GM18507 (cell line): ENCODE data around the gene SLC9A8.
"Not testable (repeated sequence)": the region's sequence is repeated elsewhere in the genome, so short reads cannot be mapped to it uniquely, and the experiment has no call there.

Source experiments
- DNase-seq: peaks from one replicate; pipeline ENCODE4 v3.0.0; 2011; ENCODE audit warnings: low read depth; ENCODE audit not compliant: insufficient read length; ENCODE audit errors: extremely low spot score
- FAIRE-seq: peaks from 2 replicates; lab custom pipeline; 2011; peaks lifted over from hg19 to GRCh38; lab: Jason Lieb, UNC

Gene SLC9A8

GRCh38 chr20:49812507-49813304 is at the start of gene SLC9A8:
Gene SLC9A8 (plus strand): TSS chr20:49812828. CDS start chr20:49812923, 95 bp downstream.
- peak; percentile 71 for DNase-seq
- FAIRE-seq = peak; percentile 83

- FAIRE-seq (no peak), DNase-seq (no peak)
Observed at GRCh38 chr20:49762940-49763766, 49.5 kb upstream of the SLC9A8 start.

GRCh38 chr20:49765413-49765736 is 47.3 kb upstream of the SLC9A8 start:
- FAIRE-seq = no peak
- DNase-seq = no peak

- DNase-seq = no peak
- FAIRE-seq = no peak
Observed at GRCh38 chr20:49765846-49766541, 46.6 kb upstream of the SLC9A8 start.

GRCh38 chr20:49766979-49767521 is 45.6 kb upstream of the SLC9A8 start:
- FAIRE-seq = no peak
- DNase-seq = no peak

GRCh38 chr20:49768204-49769047 is 44.2 kb upstream of the SLC9A8 start:
- FAIRE-seq (no peak), DNase-seq (no peak)

GRCh38 chr20:49769048-49769581 is 43.5 kb upstream of the SLC9A8 start:
- FAIRE-seq = no peak

GRCh38 chr20:49770634-49771033 is 42.0 kb upstream of the SLC9A8 start:
- DNase-seq (no peak), FAIRE-seq (no peak)

More at GRCh38 chr20:49769048-49769581, 43.5 kb upstream of the SLC9A8 start:
- DNase-seq = no peak

- DNase-seq, FAIRE-seq: not testable (repeated sequence)
Observed at GRCh38 chr20:49774213-49774612, 38.4 kb upstream of the SLC9A8 start.

- DNase-seq = no peak
Observed at GRCh38 chr20:49775229-49775693, 37.4 kb upstream of the SLC9A8 start.

GRCh38 chr20:49779972-49780371 is 32.7 kb upstream of the SLC9A8 start:
- FAIRE-seq (no peak), DNase-seq (no peak)

More at GRCh38 chr20:49775229-49775693, 37.4 kb upstream of the SLC9A8 start:
- no peak for FAIRE-seq

- FAIRE-seq (no peak), DNase-seq (no peak)
Observed at GRCh38 chr20:49781676-49782075, 31.0 kb upstream of the SLC9A8 start.

GRCh38 chr20:49782439-49782838 is 30.2 kb upstream of the SLC9A8 start:
- FAIRE-seq, DNase-seq: not testable (repeated sequence)

- FAIRE-seq, DNase-seq: not testable (repeated sequence)
Observed at GRCh38 chr20:49783021-49783995, 29.3 kb upstream of the SLC9A8 start.

- no peak for FAIRE-seq
- DNase-seq = no peak
Observed at GRCh38 chr20:49784291-49784690, 28.3 kb upstream of the SLC9A8 start.

GRCh38 chr20:49785149-49785851 is 27.3 kb upstream of the SLC9A8 start:
- DNase-seq (no peak), FAIRE-seq (no peak)

- FAIRE-seq (peak; percentile 96), DNase-seq (peak; percentile 56)
Observed at GRCh38 chr20:49785852-49786175, 26.8 kb upstream of the SLC9A8 start.
